Stimulated activated CD8-positive, alpha-beta memory T cell treated with anti-CD3 and anti-CD28 coated beads, Interleukin-2, amount 100 ng/mL, for 1 hour (primary cell): Measurements from ENCODE around the gene HNRNPA0.

Experiments used
- DNase-seq, 2 donors: peaks; one replicate each; pipeline ENCODE4 v3.0.0-alpha.2; 2020; ENCODE audit warnings: low read depth in 2 of 2

The HNRNPA0 gene

DNA sequence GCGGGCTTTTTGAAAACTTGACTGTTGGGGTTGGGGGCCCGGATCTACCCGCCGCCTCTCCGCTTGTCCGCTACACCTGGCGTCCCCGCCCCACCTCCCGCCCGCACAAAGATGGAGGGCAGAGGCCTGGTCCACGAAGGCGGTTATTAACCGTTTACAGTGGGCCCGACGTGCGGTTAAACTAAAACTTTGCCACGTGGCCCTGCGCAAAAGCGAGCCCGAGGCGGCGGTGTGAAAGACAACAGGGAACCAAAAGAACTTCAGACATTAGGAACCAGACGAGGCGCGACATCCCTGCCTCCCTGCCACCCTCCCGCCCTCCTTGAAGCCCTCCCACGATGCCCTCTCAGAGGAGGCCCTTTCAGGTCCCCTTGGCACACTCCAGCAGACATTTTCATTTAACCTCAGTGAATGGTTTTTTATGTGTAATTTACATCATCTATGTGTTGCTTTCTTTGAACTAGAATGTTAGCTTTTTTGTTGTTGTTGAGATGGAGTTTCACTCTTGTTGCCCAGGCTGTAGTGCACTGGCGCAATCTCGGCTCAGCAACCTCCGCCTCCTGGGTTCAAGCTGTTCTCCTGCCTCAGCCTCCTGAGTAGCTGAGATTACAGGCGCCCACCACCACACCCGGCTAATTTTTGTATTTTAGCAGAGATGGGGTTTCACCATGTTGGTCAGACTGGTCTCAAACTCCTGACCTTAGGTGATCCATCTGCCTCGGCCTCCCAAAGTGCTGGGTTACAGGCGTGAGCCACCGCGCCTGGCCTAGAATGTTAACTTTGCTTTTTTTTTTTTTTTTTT is 999 bp upstream of the HNRNPA0 start:
- DNase-seq: no peak

DNA sequence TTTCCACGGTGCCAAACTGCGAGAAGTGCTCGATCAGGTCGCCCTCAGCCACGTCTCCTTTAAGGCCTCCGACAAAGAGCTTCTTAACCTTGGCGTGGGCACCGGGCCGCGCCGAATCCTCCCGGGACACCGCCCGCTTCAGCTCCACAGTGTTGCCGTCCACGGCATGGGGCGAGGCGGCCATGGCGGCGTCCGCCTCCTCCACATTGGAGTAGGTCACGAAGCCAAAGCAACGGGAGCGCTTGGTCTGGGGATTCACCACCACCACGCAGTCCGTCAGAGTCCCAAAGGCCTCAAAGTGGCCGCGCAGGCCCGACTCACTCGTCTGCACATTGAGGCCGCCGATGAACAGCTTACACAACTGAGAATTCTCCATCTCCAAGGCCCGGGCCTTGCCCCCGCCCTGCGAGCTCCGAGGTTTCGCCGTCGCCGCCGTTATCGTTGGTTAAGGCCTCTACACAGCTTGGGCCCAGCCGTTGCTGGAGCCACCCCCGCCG is 424 bp downstream of the HNRNPA0 start:
- peak in 1 of 2 donors; percentile 13 for DNase-seq

DNA sequence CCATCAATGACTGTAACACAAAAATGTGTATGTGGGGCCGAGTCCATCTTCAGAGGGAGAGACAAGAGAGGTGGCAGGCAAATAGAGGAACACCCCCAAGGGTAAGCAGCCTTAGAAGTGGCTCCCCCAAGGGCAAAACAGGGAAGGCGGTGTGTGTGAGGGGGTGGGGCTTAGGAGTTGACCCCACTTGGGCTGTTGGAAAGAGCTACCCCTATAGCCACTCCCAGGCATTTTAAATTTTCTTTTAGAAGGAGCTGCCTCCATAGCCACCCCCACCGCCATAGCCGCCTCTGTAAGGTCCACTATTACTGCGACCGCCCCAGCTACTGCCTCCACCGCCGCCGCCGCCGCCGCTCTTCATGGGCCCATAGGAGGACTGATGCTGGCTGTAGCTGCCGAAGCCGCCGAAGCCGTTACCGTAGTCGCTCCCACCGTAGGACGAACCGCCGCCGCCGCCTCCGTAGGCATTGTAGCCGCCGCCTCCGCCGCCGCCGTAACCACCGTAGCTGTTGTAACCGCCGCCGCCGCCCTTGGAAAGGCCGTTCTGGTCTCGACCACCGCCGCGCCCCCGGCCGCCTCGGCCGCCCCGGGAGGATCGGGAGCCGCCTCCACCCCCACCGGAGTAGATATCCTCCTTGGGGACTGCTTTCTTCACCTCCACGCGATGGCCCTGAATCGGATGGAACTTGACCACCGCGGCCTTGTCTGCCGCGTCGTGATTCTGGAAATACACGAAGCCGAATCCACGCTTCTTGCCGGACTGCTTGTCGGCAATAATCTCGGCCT is 1.1 kb downstream of the HNRNPA0 start:
- peak in 1 of 2 donors; percentile 9 for DNase-seq

DNA sequence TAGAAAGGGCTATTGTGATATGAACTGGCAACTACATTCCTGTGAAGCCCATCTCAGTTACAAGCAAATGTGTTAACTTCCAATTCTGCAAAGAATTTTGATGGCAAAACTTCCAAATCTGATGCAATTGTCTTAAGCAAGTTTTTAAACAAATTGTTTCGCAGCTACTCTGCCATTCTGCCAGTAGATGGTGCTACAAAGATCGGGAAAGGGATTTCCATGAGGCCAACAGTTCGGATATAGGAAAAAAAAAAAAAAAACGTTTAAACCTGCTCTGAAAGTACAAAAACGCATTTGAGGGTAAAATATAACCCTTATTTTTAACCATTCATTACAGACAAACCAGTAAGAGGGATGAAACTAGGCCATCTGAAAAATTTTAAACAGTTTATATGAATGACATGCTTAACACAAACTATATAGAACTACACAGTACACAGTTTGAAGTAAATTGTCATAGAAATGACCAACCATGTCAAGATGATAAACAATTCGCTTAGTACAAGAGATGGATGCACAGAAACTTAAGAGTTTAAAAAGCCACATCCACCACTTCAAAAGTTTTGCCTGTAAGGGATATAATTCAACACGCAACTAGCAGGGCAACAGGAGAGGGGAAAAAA is 2.2 kb downstream of the HNRNPA0 start:
- no peak for DNase-seq

DNA sequence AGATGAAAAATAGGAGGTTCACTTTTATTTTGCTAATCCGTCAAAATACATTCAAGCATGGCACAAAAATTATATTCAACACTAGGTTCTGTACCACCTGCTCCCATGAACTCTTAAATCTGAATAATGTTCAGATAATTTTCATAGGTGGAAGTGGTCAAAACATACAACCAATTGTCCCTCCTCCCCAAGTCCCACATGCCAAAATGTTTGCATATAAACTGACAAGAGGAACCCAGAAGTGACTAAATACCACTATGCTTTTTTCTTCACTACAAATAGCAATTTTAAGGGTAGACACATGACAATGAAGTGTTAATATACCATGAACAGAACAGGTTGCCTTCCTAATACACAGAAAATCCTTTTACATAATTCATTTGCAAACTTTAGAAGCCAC is 3.7 kb downstream of the HNRNPA0 start:
- DNase-seq: no peak

DNA sequence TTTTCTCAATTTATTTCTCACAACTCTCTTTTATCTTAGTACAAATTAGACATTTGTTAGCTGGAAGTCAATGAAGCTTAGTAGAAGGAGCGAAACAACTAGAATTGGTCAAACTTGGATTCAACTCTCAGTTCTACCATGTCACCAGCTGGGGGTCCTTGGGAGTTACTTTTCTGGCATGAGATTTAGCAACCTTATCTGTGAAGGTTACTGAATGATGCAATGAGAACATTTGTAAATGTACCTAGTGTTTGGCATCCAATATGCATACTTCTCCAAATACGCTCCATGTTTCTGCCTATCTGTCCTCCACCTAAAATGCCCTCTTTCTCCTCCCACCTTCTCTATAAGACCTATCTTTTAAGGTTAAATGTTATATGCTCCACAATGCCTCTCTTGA is 6.3 kb downstream of the HNRNPA0 start:
- no peak for DNase-seq

DNA sequence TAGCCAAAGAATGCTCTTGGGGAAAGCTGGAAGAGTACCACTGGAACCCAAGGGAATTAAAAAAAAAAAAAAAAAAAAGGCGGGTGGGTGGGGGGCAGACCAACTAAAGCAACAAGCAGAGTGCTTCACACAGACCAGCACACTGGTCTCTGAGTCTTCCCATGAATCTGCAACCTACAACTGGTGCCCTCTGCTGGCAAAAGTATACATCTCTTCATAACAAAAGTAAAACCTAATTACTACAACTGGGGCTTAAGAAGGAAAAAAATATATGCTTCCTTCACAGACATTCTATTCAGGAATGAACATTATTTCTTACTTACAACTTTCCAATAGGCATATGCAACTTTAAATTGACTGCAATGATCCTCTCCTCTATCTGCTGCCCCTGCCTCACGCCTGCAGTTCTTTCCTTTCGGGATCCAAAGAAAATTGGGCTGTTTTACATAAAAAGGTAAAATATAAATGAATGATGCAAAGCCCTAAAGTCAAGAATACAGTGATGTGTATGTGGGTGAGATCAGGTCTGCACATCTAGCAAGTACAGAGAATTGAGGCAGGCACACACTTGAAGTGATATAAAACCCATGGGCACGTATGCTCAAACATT is 11.0 kb downstream of the HNRNPA0 start:
- DNase-seq: peak in 1 of 2 donors; percentile 26

DNA sequence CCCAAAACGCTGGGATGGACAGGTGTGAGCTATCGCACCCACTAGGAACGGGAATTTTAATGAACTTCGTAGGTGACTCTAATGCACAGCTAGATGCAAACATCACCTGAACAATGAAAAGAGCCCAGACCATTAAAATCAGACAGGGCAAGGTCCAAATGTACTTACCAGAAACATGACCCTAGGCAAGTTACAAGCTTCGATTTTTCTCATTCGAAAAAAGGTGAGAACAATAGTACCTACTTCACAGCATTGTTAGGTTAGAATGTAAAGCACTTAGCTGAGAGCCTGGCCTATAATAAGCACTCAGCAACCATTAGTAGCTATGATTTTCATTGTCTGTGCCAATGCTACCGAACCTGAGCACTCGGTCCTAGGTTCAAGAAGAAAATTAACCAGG is 12.4 kb downstream of the HNRNPA0 start:
- no peak for DNase-seq

DNA sequence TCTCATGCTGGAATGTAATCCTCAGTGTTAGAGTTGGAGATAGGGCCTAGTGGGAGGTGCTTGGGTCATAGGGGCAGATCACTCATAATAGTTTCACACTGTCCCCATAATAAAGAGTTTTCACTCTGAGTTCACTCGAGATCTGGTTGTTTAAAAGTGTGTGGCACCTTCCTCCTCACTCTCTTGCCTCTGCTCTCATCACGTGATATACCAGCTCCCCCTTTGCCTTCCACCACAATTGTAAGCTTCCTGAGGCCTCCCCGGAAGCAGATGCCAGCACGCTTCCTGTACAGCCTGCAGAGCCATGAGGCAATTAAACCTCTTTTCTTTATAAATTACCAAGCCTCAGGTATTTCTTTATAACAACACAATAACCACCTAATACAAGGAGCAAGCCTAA is 14.4 kb downstream of the HNRNPA0 start:
- no peak for DNase-seq

DNA sequence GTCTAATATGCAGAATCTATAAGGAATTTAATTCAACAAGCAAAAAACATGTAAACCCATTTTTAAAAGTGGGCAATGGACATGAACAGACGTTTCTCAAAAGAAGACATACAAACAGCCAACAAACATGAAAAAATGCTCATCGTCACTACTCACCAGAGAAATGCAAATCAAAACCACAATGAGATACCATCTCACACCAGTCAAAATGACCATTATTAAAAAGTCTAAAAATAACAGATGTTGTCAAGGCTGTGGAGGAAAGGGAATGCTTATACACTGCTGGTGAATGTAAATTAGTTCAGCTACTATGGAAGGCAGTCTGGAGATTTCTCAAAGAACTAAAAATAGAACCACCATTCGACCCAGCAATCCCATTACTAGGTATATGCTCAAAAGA is 15.2 kb downstream of the HNRNPA0 start:
- DNase-seq: no peak

DNA sequence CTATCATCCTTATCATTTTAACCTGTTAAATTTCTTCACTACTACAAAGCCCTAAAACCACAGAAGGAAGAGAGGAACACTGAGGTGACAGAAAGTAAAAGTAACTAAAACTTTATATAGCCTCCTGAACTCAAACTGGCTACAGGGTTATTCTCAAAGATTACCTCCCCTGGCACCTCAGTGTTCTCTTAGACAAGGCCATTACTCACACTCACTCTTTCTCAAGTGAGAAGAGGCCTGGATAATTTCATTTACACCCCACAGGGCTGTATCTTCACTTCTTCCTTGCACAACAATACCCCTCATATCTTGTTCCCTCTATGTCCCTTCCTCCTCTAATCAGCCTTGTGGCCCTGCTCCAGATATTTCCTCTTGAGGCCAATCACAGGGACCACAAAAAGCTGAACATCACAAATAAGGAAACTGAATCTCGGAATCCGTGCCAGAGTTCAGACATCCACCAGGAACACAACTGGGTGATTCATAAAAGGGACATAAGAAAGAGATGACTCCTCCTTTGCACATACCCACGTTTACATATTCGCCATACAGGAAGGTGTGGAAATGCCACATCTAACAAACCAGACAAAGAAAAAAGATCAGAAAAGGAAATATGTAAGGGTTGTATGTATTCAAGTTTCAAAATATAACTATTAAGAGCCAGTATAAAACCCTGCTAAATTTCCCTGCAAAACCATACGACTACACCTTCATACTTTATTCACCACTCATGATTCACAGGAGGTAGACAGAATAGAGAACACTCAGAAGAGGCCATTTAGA is 16.6 kb downstream of the HNRNPA0 start:
- DNase-seq: no peak

DNA sequence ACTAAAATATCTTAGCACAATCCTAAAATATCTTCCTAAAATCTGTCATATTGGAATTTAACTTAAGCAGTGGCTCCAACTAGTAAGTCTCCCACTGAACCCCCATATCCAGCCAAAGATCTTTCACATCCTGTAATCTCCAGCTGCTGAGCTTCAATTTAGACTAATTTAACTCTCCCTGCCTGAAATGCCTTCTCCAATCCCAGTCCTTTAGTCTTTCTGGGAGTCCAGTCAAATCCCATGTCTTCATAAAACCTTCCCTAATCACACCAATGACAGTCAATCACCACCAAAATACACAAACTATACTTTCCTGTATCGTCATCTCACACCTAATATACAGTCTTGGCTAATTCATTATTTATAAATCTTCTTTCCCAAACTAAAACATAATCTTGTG is 17.7 kb downstream of the HNRNPA0 start:
- no peak for DNase-seq

DNA sequence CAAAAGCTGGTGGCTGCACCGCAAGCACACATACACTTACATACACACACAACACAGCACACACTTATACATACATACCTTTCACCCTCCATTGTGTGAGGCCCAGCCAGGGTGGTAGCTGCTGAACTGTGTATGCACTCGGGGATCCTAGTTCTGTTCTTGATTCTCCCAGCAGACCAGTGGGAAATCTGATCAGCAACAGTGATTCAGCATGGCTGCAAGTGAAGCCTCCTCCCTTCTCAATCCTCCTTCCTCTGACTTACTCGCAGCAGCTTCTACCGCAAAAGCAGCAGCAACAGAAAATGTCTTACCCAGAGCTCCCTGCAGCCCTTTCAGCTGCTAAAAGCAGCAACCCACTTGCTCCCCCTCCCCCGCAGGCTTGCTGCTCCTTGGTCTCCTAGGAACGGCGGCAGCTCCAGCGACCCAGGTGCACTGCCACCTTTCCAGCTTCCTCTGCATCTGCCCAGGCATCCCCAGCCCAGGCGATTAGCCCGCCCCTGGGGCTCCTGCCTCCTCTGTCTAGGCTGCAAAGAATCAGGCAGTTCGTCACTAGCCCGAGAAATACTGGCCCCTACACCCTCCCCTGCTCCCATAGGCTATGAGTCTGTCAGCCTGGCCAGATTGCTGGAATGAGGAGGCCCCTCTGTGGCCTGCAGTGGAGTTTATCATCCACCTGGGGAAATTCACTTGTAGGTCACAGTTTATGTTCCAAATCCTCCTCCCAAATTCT is 18.4 kb downstream of the HNRNPA0 start, which contains the start of gene KLHL3:
Gene KLHL3, minus strand, starts transcription at position 535 of the 730 bp plus-strand sequence. Its CDS starts 443 bp downstream, at position 92.
- DNase-seq: no peak

DNA sequence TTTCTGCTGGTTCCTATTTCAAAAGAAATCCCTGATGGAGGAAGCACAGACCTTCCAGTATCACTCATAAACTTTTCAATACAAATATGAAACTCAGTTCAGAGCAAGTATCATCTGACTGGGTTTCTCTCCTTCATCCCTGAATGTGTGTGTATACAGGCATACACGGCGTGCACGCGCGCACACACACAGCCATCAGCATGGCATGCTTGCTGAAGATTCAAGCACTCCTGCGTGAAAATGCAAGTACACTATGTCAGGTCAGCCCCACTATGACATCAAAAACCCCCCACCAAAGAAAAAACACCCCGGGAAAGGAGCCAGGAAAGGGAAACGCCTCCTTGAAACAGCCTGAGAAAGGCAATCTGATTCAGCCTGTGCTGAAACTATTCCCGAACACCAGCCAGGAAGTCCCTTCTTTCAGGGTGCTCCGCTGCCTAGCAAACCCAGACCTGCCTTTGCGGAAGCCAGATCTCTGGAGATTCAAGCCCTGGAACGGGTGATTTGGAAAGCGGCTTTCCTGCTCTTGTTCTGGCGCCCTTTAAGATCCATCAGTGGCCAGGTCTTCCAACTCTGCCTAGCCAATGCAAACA is 19.1 kb downstream of the HNRNPA0 start:
- no peak for DNase-seq

DNA sequence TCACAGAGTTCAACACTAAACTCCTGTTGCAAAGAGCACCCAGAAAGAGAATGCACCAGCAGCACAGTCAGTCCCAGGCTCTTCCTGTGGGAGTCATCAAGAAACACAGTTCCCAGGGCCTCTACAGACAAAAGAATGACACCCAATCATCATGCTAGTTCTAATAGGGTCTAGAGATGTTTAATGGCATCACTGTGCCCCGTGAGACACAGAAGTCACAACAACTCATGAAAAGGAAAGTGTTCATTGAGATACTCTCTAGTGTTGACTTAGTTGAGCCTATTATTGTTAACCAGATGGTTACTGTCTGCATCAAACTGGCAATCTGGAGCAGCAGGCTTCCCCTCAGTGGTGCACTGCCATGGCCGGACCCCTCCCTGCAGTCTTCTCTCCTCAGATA is 19.8 kb downstream of the HNRNPA0 start:
- DNase-seq: no peak

DNA sequence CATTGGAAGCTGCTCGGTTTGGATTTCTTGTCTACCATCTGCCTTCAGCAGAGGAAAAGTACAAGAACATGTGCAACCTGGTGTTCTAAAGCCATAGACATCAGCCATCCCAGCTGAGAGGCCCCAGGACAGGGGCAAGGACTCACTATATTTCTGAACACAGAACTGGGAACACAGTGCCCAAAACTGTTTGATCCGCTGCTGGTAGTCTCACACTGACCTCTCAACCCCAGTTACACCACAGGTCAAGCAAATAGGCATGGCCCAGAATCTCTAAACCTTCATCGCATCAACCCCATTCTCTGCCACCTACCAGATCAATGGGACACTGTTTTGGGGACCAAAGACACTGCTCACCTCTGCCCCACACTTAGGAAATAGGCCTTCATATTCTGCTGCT is 20.2 kb downstream of the HNRNPA0 start:
- DNase-seq: no peak

DNA sequence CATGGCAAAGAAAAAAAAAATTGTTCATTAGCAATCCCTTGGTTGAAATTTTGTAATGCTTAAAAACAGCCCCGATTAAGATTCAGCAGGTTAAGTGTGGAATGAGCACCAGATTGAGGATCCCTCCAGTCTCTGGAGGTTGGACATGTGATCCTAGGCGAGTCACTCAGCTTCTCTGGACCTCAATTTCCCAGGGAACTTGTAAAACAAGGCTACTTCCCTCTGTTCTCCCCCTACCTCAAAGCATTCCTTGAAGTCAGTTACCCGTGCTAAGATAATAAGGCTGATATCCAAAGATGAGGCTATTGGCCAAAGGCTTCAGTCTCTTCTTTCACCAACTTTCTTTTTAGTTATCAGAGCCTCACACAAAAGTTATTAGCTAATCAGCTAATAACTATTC is 21.2 kb downstream of the HNRNPA0 start:
- no peak for DNase-seq

DNA sequence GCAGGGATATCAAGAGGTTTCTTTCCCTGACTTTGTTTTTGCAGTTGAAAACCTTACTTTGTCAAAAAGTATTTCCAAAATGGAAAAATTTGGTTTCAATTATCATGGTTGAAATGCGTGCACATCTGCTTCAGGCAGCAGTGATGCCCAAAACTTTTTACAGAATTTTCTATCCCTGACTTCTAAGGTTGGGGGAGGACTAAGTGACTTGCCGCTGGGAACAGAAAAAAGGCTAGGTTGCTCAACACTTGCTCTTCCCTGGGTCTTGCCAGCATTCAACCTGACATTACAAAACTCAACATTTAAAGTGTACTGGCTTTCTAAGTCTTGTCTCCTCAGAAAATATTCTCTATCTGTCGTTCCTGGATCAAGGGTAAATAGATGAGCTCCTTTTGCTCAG is 23.0 kb downstream of the HNRNPA0 start:
- DNase-seq: no peak

DNA sequence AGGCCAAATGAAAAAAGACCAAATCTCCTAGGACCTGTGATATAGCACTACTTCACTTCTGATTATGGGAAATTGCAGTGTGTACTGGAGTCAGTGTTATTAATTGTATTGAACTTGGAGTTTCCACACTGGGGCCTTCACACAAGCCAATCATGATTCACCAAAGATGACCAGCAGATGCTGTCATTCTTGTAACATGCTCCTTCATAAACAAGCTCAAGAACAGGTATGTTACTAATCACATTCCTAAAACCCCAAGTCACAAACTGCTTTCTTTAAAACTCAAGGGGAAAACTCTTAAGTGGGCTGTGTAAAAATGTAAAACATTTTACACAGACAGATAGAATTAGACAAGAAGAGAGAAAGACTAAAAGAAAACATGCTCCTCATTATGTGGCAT is 23.8 kb downstream of the HNRNPA0 start:
- no peak for DNase-seq

DNA sequence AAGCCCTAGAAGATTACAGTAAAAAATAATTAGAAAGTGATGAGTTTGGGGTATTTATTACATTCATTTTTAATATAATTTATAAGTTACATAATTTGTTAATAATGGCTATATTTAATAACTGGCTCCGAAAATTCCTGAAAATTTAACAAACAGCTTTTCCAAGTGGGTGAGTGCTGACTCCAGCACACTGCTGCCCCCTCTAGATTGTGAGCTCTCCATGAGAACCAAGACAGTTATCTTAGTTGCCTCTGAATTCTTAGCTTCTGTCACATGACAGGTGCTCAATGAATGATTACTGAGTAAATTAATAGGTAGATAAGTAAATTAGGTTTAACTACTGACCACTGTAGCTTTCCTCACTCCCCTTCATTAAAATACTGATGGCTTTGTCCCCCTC is 26.1 kb downstream of the HNRNPA0 start:
- no peak for DNase-seq
